B cell (primary cell): ENCODE measurements around the gene ACAD10. TPM values are rescaled to one million over a fixed set of nuclear protein-coding genes. Genes with fewer than 3 reads are reported as not detected.
"Not testable (repeated sequence)": the region's sequence is repeated elsewhere in the genome, so short reads cannot be mapped to it uniquely, and the experiment has no call there.

Source experiments
- ATAC-seq: fragments of 200-7000 bp; cut with Tn5 transposase; one replicate; pipeline ENCODE4 v1.10.0; 2021; ENCODE audit warnings: low read depth, mild to moderate bottlenecking, moderate number of reproducible peaks, moderate library complexity
- CTCF ChIA-PET: fragments of 350-600 bp; sonication (Branson Sonifier 250); formaldehyde crosslinking; loops from one replicate; lab custom pipeline; 2021; ENCODE audit warnings: antibody characterized with exemption, inconsistent platforms; lab: Charles Lee
- POLR2A ChIA-PET: fragments of 350-600 bp; sonication (Branson Sonifier 250); formaldehyde crosslinking; loops from one replicate; lab custom pipeline; 2021; ENCODE audit warnings: antibody characterized with exemption; lab: Charles Lee
- DNase-seq: peaks from one replicate; pipeline ENCODE4 v3.0.0; 2013
- H2AFZ ChIP-seq: 2 replicates; pipeline ENCODE4 v1.6.1; 2012; ENCODE audit warnings: mild to moderate bottlenecking, low read depth, low read length; ENCODE audit not compliant: insufficient read depth, poor library complexity, severe bottlenecking
- H3K27ac ChIP-seq, 2 donors: 1 replicate in 1 of 2; 2 replicates in 1 of 2; pipeline ENCODE4 v1.5.1; 2012 to 2013; ENCODE audit warnings: low read length in 2 of 2, mild to moderate bottlenecking in 2 of 2, moderate library complexity in 1 of 2
- H3K27me3 ChIP-seq, 4 experiments: fragments of 200-600 bp in 1 of 4; sonication (generic) in 1 of 4; replicated peaks in 1 of 4; 1 replicate in 2 of 4; 2 replicates in 2 of 4; pipeline versions ENCODE4 v1.6.1 to v1.7.0; 2013 to 2016; ENCODE audit warnings: low read length in 3 of 4, mild to moderate bottlenecking in 2 of 4, mixed read lengths in 1 of 4, moderate library complexity in 1 of 4; ENCODE audit not compliant: insufficient read depth in 4 of 4, control insufficient read depth in 3 of 4; ENCODE audit errors: control extremely low read depth in 1 of 4
- H3K36me3 ChIP-seq, 2 experiments: replicated peaks in 1 of 2; 1 replicate in 1 of 2; 2 replicates in 1 of 2; pipeline versions ENCODE4 v1.6.1 to v1.7.1; 2013; ENCODE audit warnings: low read length in 1 of 2; ENCODE audit not compliant: insufficient read depth in 2 of 2, control insufficient read depth in 1 of 2; ENCODE audit errors: control extremely low read depth in 1 of 2, extremely low read depth in 1 of 2
- H3K4me1 ChIP-seq, 2 donors: fragments of 200-600 bp in 1 of 2; sonication (generic) in 1 of 2; 1 replicate in 1 of 2; 2 replicates in 1 of 2; pipeline versions ENCODE4 v1.5.1 to v1.6.1; 2013 to 2017; ENCODE audit warnings: low read length in 2 of 2; ENCODE audit not compliant: control insufficient read depth in 2 of 2, insufficient read depth in 2 of 2
- H3K4me2 ChIP-seq: replicated peaks from 2 replicates; pipeline ENCODE3; 2012; ENCODE audit warnings: mild to moderate bottlenecking, low read depth, low read length; ENCODE audit not compliant: poor library complexity, severe bottlenecking
- H3K4me3 ChIP-seq, 5 experiments: fragments of 200-600 bp in 1 of 5; sonication (generic) in 1 of 5; 1 replicate in 3 of 5; 2 replicates in 2 of 5; pipeline versions ENCODE4 v1.5.1 to v1.7.0; 2011 to 2016; ENCODE audit warnings: low read length in 4 of 5, mild to moderate bottlenecking in 4 of 5, low read depth in 2 of 5, control low read depth in 1 of 5, moderate library complexity in 1 of 5; ENCODE audit not compliant: insufficient read depth in 1 of 5; ENCODE audit errors: control extremely low read depth in 1 of 5, extremely low read depth in 1 of 5
- H3K79me2 ChIP-seq: fragments of 200-600 bp; sonication (generic); one replicate; pipeline ENCODE4 v1.6.0; 2016; ENCODE audit warnings: low read length; ENCODE audit not compliant: control insufficient read depth, insufficient read depth
- H3K9ac ChIP-seq: fragments of 200-600 bp; sonication (generic); 2 replicates; pipeline ENCODE4 v1.6.1; 2017; ENCODE audit warnings: mild to moderate bottlenecking, low read length, moderate library complexity
- H3K9me3 ChIP-seq, 3 donors: one replicate each; pipeline versions ENCODE4 v1.6.1 to v1.7.1; 2013; ENCODE audit warnings: low read length in 2 of 3; ENCODE audit not compliant: control insufficient read depth in 2 of 3, insufficient read depth in 1 of 3; ENCODE audit errors: control extremely low read depth in 1 of 3
- H4K20me1 ChIP-seq: 2 replicates; pipeline ENCODE4 v1.6.0; 2012; ENCODE audit warnings: mild to moderate bottlenecking, low read length; ENCODE audit not compliant: insufficient read depth, control insufficient read depth, poor library complexity, severe bottlenecking
- H3K27ac Mint-ChIP-seq: one replicate; pipeline ENCODE4 v1.8.0; 2021; ENCODE audit warnings: mixed read lengths
- H3K27me3 Mint-ChIP-seq: one replicate; pipeline ENCODE4 v1.8.0; 2021; ENCODE audit warnings: mixed read lengths
- H3K4me1 Mint-ChIP-seq: one replicate; pipeline ENCODE4 v1.8.0; 2021; ENCODE audit warnings: mixed read lengths
- H3K4me3 Mint-ChIP-seq: one replicate; pipeline ENCODE4 v1.8.0; 2021; ENCODE audit warnings: mixed read lengths
- H3K9me3 Mint-ChIP-seq: one replicate; pipeline ENCODE4 v1.8.0; 2022; ENCODE audit warnings: mixed read lengths; ENCODE audit not compliant: insufficient read depth
- CTCF ChIP-seq: fragments of 200-600 bp; IDR thresholded peaks from one replicate; pipeline ENCODE4 v1.8.0; 2022; ENCODE audit warnings: antibody characterized with exemption, mild to moderate bottlenecking
- EZH2 ChIP-seq: IDR thresholded peaks from 2 replicates; pipeline ENCODE4 v1.6.1; 2012; ENCODE audit warnings: borderline replicate concordance, low read depth, mild to moderate bottlenecking, moderate library complexity, low read length; ENCODE audit not compliant: insufficient read depth, poor library complexity, severe bottlenecking
- WGBS: methylation state at CpG from one replicate; pipeline ENCODE4 v1.1.5; 2013; ENCODE audit warnings: missing lambda C conversion rate; ENCODE audit not compliant: insufficient coverage; 5-methylcytosine and 5-hydroxymethylcytosine counted together
- intact Hi-C: fragments of 100-400 bp; cut with micrococcal nuclease; formaldehyde crosslinking; loops from one replicate; pipeline ENCODE4 v1.10.0; 2022
- polyA plus RNA-seq: library from polyadenylated mRNA; depleted of rRNA; stranded (reverse); fragments of >200 nt; gene quantifications from 2 replicates; pipeline ENCODE4 v1.2.3, GENCODE V29; 2012
- total RNA-seq, 2 donors: library from RNA; stranded (reverse); fragments of 120-200 nt in 1 of 2; gene quantifications; 1 replicate in 1 of 2; 2 replicates in 1 of 2; pipeline versions ENCODE4 v1.2.3 to v1.2.4, GENCODE V29; 2013 to 2022

The ACAD10 gene
- total and polyA plus RNA-seq, 2 donors (not counting 1 experiment from before 2014, with no cell fraction given): 38.1 to 48.6 TPM

- 100% methylated on average over 2 of the region's 3 CpGs for whole genome bisulfite sequencing
Measured at GRCh38 chr12:111673503-111673902, 12.3 kb upstream of the ACAD10 start.

GRCh38 chr12:111677186-111677585 lies 8.7 kb upstream of the ACAD10 start:
- no peak overlapping the region for H3K4me3 Mint-ChIP-seq
- no peak overlapping the region for H3K27ac Mint-ChIP-seq
- H4K20me1 ChIP-seq: no peaks in the 10 kb centered on the region
- no peaks in the 10 kb centered on the region for H3K9me3 Mint-ChIP-seq
- H3K27me3 Mint-ChIP-seq: no peaks in the 10 kb centered on the region
- H3K79me2 ChIP-seq: peaks cover 8% of the 10 kb centered on the region
- H3K4me3 ChIP-seq: no peak overlapping the region
- peaks cover 0 to 83% of the 10 kb centered on the region in 2 experiments for H3K36me3 ChIP-seq
- ATAC-seq: no peak
- intact Hi-C loops: no loop called here
- no CpG with 5 or more reads among the region's 5 CpGs for WGBS
- no peaks in the 10 kb centered on the region for H3K27me3 ChIP-seq
- ChIA-PET POLR2A (no interaction called here), CTCF (no interaction called here)
- no peaks in the 10 kb centered on the region for H3K4me1 Mint-ChIP-seq
- no peaks in the 10 kb centered on the region for H3K4me1 ChIP-seq
- no peak overlapping the region for H3K4me2 ChIP-seq
- H3K9me3 ChIP-seq: no peaks in the 10 kb centered on the region
- no peak overlapping the region for H3K27ac ChIP-seq
- no peak overlapping the region for H3K9ac ChIP-seq
- no peak for DNase-seq
- no peak overlapping the region for H2AFZ ChIP-seq
- TF ChIP-seq CTCF (no peak), EZH2 (no peak)

More at GRCh38 chr12:111673503-111673902, 12.3 kb upstream of the ACAD10 start:
- no peak overlapping the region for H3K4me3 ChIP-seq
- CTCF ChIA-PET: interaction anchor here (0.7 to 2.1 kb wide), 5 partner anchors 142 to 1408 kb away, joined by 3 to 7 read pairs (median 6); no protein-coding TSS in a partner anchor
- DNase-seq (no peak), ATAC-seq (no peak)
- H3K27ac Mint-ChIP-seq: no peak overlapping the region
- H3K9ac ChIP-seq: no peak overlapping the region
- TF ChIP-seq CTCF (no peak), EZH2 (no peak)
- H3K4me3 Mint-ChIP-seq: no peak overlapping the region
- no peaks in the 10 kb centered on the region for H3K4me1 Mint-ChIP-seq
- no peak overlapping the region for H3K4me2 ChIP-seq
- H3K27me3 ChIP-seq: no peaks in the 10 kb centered on the region
- intact Hi-C loops: no loop called here
- peaks cover 0 to 81% of the 10 kb centered on the region in 2 experiments for H3K36me3 ChIP-seq
- no peaks in the 10 kb centered on the region for H3K4me1 ChIP-seq
- no peaks in the 10 kb centered on the region for H3K9me3 Mint-ChIP-seq
- peaks cover 4% of the 10 kb centered on the region for H3K79me2 ChIP-seq
- H3K9me3 ChIP-seq: no peaks in the 10 kb centered on the region
- no peaks in the 10 kb centered on the region for H3K27me3 Mint-ChIP-seq
- H4K20me1 ChIP-seq: no peaks in the 10 kb centered on the region
- H3K27ac ChIP-seq: no peak overlapping the region
- no peak overlapping the region for H2AFZ ChIP-seq
- POLR2A ChIA-PET: no interaction called here

- intact Hi-C loops: loop anchor here (5.0 to 10.0 kb wide), 2 partner anchors 83 to 730 kb away; partner anchors contain the start of genes ALDH2 and PTPN11
- Mint-ChIP-seq H3K27ac (peak overlapping the region; percentile 91), H3K4me1 (peaks cover 31% of the 10 kb centered on the region), H3K4me3 (peak overlapping the region; percentile 96)
- ChIA-PET POLR2A (interaction anchor here (1.0 kb wide), 1 partner anchor 76 kb away, joined by 3 read pairs; no protein-coding TSS in a partner anchor), CTCF (interaction anchor here (0.7 to 3.3 kb wide), 3 partner anchors 10 to 288 kb away, joined by 3 to 17 read pairs (median 6); no protein-coding TSS in a partner anchor)
- not testable (repeated sequence) for DNase-seq, H4K20me1 ChIP-seq, H3K9me3 ChIP-seq, ATAC-seq, H3K27me3 Mint-ChIP-seq, H3K9me3 Mint-ChIP-seq, H3K27me3 ChIP-seq
- H3K27ac ChIP-seq: peak overlapping the region in 1 of 2 donors; percentile 80
- H3K9ac ChIP-seq: peak overlapping the region; percentile 91
- H3K79me2 ChIP-seq: peaks cover 55% of the 10 kb centered on the region
- peak overlapping the region; percentile 88 for H3K4me2 ChIP-seq
- H2AFZ ChIP-seq: peak overlapping the region; percentile 94
- peaks cover 0 to 23% of the 10 kb centered on the region in 2 experiments for H3K36me3 ChIP-seq
- H3K4me1 ChIP-seq: peaks cover 23 to 24% of the 10 kb centered on the region in 2 donors
- peak overlapping the region; percentile 76 to 96 (median 95) for H3K4me3 ChIP-seq
- WGBS: 87% methylated on average over 5 of the region's 13 CpGs
Measured at GRCh38 chr12:111684485-111685198, 1.2 kb upstream of the ACAD10 start.
